ENCODE data around the gene IZUMO4.

IZUMO4 gene

DNA sequence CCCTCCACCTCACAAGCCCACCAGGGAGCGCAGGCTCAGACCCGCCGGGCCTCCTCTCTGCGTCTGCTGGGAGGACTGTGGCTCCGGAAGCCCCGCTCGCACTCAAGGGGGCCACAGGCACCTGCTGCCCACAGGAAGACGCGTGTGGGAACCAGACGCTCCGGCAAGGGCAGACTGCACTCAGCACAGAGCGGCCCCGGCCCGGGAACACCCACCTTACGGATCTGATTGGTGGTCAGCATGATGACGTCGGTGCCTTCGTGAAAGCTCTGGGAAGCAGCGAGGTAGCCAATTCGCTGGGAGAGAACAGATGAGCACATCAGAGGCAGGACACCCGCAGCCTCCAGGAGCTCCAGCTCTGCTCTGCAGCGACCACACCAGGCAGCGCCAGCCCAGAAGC is 40.1 kb downstream of the IZUMO4 start:
- no peak for DNase-seq (ENCODE audit: insufficient read length, low spot score)
- TF ChIP-seq, protein P1, sequence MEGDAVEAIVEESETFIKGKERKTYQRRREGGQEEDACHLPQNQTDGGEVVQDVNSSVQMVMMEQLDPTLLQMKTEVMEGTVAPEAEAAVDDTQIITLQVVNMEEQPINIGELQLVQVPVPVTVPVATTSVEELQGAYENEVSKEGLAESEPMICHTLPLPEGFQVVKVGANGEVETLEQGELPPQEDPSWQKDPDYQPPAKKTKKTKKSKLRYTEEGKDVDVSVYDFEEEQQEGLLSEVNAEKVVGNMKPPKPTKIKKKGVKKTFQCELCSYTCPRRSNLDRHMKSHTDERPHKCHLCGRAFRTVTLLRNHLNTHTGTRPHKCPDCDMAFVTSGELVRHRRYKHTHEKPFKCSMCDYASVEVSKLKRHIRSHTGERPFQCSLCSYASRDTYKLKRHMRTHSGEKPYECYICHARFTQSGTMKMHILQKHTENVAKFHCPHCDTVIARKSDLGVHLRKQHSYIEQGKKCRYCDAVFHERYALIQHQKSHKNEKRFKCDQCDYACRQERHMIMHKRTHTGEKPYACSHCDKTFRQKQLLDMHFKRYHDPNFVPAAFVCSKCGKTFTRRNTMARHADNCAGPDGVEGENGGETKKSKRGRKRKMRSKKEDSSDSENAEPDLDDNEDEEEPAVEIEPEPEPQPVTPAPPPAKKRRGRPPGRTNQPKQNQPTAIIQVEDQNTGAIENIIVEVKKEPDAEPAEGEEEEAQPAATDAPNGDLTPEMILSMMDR (IDR thresholded peaks at IDR 0.05; ENCODE audit: insufficient read depth, missing control alignments), result no peak
- FAIRE-seq, result no peak

DNA sequence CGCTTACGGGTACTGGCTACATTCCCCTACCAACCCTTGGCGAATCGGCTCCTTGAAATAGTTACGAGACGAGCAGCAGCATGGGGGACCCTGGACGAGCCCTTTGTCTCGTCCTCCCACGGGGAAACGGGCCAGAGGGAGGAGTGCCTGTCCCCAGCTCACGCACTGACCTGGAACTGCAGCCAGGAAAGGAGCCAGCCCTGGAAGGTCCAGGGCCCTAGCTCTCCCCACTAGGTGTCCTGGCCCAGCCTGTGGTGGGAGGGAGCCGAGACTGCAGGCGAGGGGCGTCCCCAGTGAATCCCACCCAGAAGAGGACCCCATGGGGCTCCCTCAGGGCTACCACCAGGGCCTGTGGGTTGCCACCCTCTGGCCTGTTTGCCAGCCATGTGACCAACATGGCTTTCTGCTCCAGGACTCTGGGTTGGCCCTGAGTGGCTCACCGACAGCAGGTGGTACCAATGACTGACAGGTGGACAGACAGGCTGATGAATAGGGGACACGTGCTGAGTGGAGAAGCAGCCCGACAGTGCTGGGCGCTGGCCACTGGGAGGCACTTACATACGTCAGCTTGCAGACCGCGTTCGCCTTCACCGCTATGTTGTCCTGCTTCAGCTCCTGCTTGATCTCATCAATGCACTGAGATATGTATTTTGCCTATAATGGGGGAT is 41.5 kb downstream of the IZUMO4 start:
- FAIRE-seq, result no peak
- no peak for DNase-seq (ENCODE audit: insufficient read length, low spot score)
- TF ChIP-seq, protein P1 (IDR thresholded peaks at IDR 0.05; ENCODE audit: insufficient read depth, missing control alignments), result no peak

DNA sequence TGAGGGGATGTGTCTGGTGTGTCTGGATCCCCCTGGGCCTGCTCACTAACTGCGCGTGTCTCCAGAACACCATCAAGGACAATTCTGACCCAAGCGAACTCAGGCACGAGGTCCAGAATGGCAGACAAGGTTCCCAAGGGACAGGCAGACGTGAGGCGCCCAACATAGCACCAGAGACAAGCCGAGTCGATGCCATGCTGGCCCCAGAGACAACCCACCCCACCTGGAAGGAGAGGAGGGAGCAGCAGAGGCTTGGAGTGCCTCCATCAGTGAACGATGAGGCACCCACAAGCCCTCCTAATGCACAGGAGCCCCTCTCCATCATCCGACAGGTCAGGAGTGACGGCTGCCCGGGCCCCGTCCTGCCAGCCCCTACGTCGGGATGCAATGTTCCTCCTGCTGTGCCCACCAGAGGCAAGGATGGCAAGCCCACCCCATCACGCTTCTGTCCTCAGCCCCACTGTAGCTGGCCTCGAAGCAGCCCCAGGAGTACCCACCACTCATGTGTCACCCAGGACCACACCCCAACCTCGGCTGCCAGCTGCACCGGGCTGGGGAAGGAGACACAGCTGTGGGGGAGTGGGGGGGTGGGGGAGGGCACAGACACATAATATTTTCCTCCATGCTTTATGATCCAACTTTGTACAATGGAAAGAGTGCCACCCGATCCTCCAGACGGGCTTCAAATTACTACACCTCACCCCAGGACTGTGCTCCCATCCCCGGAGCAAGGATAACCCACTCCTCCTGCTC is 42.8 kb downstream of the IZUMO4 start:
- no peak for FAIRE-seq
- TF ChIP-seq, protein P1 (IDR thresholded peaks at IDR 0.05; ENCODE audit: insufficient read depth, missing control alignments), result no peak
- DNase-seq (ENCODE audit: insufficient read length, low spot score), result no peak

DNA sequence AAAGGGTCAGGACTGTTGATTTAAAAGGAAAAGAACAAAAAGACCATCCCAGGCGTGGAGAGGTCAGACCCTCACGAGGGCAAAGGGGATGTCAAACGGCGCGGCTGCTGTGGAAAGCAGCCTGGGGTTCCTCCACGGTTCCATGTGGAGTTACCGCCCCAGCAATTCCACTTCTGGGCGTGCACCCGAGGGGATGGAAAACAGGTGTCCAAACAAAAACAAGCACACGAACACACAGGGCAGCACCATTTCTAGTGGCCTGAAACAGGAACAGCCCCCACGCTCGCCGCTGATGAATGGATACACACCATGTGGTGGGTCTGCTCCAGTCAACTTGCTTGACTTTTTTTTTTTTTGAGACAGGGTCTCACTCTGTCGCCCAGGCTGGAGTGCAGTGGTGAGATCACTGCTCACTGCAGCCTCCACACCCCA is 43.4 kb downstream of the IZUMO4 start:
- DNase-seq (ENCODE audit: insufficient read length, low spot score) (no peak), FAIRE-seq (no peak)
- TF ChIP-seq, protein P1 (IDR thresholded peaks at IDR 0.05; ENCODE audit: insufficient read depth, missing control alignments), result no peak

DNA sequence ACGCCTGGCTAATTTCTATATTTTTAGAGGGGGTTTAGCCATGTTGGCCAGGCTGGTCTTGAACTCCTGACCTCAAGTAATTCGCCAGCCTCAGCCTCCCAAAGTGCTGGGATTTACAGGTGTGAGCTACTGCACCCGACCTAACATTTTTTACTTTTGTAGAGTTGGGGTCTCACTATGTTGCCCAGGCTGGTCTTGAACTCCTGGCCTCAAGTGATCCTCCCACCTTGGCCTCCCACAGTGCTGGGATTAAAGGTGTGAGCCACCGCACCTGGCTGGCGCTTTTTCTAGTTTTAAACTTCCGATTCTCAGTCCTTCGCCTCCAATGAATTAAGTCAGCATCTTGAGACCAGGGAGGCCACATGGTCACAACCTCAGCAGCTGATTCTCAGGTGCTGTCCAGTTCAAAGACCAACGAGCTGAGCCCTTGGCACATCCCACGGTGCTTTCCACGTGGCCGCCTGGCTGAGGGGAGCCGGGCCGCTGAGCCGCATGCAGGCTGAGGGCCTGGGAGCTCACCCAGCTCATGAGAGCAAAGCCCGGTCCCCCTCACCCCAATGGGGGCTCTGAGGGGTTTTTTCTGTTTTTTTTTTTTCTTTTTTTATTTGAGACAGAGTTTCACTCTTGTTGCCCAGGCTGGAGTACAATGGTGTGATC is 45.6 kb downstream of the IZUMO4 start:
- DNase-seq (ENCODE audit: insufficient read length, low spot score), result no peak
- no peak for FAIRE-seq
- TF ChIP-seq, protein P1 (IDR thresholded peaks at IDR 0.05; ENCODE audit: insufficient read depth, missing control alignments), result no peak

DNA sequence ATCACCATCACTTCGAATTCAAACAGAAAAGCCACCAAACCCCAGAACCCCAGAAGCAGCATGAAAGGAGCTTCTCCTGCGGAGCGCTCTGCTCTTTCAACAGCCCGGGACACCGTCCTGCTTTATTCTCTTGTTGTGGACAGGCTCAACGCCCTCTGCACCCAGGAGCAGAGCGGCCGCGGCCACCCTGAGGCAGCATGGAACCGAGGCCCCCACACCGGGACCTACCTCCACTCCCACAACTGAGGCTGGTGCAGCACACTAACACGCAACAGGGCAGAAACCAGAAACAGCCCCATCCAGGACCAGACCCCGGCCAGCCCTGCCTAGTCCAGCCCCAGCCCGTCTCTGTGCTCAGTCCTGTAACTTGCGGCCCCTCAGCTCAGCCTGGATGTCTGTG is 47.5 kb downstream of the IZUMO4 start:
- DNase-seq (ENCODE audit: insufficient read length, low spot score) (no peak), FAIRE-seq (no peak)
- TF ChIP-seq, protein P1 (IDR thresholded peaks at IDR 0.05; ENCODE audit: insufficient read depth, missing control alignments), result no peak
